ENCODE results near the gene MRPL54.

MRPL54 gene

GRCh38 chr19:3800996-3801395 lies 38.5 kb downstream of the MRPL54 start:
- TF ChIP-seq, protein P1, sequence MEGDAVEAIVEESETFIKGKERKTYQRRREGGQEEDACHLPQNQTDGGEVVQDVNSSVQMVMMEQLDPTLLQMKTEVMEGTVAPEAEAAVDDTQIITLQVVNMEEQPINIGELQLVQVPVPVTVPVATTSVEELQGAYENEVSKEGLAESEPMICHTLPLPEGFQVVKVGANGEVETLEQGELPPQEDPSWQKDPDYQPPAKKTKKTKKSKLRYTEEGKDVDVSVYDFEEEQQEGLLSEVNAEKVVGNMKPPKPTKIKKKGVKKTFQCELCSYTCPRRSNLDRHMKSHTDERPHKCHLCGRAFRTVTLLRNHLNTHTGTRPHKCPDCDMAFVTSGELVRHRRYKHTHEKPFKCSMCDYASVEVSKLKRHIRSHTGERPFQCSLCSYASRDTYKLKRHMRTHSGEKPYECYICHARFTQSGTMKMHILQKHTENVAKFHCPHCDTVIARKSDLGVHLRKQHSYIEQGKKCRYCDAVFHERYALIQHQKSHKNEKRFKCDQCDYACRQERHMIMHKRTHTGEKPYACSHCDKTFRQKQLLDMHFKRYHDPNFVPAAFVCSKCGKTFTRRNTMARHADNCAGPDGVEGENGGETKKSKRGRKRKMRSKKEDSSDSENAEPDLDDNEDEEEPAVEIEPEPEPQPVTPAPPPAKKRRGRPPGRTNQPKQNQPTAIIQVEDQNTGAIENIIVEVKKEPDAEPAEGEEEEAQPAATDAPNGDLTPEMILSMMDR (conservative IDR thresholded peaks at IDR 0.05; ENCODE audit: low read depth) = no peak

DNA sequence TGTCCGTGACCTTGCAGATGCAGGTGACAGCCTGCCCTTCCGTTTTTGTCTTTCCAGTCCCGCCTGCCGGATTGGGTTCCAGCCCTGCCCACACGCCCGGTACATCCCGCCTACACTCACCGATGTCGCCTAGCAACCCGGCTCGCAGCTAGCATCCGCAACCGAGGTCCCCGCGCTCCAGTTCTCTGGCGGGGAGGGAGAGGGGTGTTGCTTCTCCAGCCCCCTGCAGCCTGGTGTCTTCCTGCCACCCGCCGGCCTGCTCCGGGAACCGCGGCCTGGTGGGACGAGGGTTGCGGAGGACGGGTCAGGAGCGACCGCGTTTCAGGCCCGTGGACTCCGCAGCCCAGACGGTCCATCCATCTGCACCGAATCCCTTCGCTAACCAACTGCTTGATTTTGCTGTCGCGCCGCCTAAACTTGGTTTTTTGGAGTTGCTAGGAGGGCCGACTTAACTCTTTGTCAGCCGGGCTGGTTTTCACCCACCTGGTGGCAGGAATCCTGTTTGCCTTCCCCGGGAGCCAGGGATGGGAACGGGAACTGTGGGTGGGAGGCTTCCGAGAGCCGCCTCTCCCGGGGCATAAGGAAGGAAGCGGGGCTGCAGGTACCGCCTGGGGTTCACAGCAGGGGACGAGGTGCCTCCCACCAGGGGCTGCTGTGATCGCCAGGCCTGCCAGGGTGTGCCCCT lies 39.1 kb downstream of the MRPL54 start:
- ChIA-PET CTCF (no interaction called here), POLR2A (ENCODE audit: low non-redundant PET) (no interaction called here)
- TF ChIP-seq, protein P1 (conservative IDR thresholded peaks at IDR 0.05; ENCODE audit: low read depth) = no peak
- DNase-seq (ENCODE audit: low spot score) = peak; percentile 36
- H3K27ac ChIP-seq = no peak overlapping the region

More at GRCh38 chr19:3800996-3801395, 38.5 kb downstream of the MRPL54 start:
- H3K27ac ChIP-seq = no peak overlapping the region
- DNase-seq (ENCODE audit: low spot score) = no peak
- ChIA-PET CTCF (interaction anchor here (0.6 kb wide), 1 partner anchor 9 kb away, joined by 3 read pairs; no protein-coding TSS in a partner anchor), POLR2A (ENCODE audit: low non-redundant PET) (no interaction called here)

GRCh38 chr19:3803114-3803888 lies 40.8 kb downstream of the MRPL54 start:
- DNase-seq (ENCODE audit: low spot score) = no peak
- ChIA-PET CTCF (no interaction called here), POLR2A (ENCODE audit: low non-redundant PET) (no interaction called here)
- no peak overlapping the region for H3K27ac ChIP-seq
- TF ChIP-seq, protein P1 (conservative IDR thresholded peaks at IDR 0.05; ENCODE audit: low read depth) = no peak

GRCh38 chr19:3803986-3804385 lies 41.5 kb downstream of the MRPL54 start:
- H3K27ac ChIP-seq = no peak overlapping the region
- TF ChIP-seq, protein P1 (conservative IDR thresholded peaks at IDR 0.05; ENCODE audit: low read depth) = no peak
- ChIA-PET POLR2A (ENCODE audit: low non-redundant PET) (no interaction called here), CTCF (no interaction called here)
- DNase-seq (ENCODE audit: low spot score) = no peak

GRCh38 chr19:3804429-3804828 lies 41.9 kb downstream of the MRPL54 start:
- POLR2A ChIA-PET (ENCODE audit: low non-redundant PET) = no interaction called here
- no peak for DNase-seq (ENCODE audit: low spot score)
- TF ChIP-seq, protein P1 (conservative IDR thresholded peaks at IDR 0.05; ENCODE audit: low read depth) = no peak
- H3K27ac ChIP-seq = no peak overlapping the region
- CTCF ChIA-PET = no interaction called here

DNA sequence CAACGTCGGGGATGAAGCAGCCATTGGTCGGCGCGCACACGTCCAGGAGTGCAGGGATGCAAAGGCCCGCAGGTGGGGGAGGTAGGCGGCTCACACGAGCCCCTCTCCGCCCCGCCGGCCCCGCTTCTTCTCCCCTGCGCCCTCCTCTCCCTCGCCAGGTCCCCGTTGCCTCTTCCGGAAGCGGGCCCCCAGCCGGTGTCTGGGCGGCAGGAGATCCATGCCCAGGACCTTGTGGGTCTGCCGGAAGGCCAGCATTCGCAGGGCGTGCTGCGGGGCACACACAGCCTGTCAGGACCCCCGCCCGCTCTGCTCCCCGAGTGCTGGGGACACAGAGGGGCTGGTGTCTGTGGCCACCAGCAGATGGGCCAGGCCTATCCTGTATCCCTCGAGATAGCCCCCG lies 43.4 kb downstream of the MRPL54 start:
- no peak for DNase-seq (ENCODE audit: low spot score)
- no peak overlapping the region for H3K27ac ChIP-seq
- TF ChIP-seq, protein P1 (conservative IDR thresholded peaks at IDR 0.05; ENCODE audit: low read depth) = no peak
- CTCF ChIA-PET = interaction anchor here (0.7 kb wide), 1 partner anchor 395 kb away, joined by 4 read pairs; no protein-coding TSS in a partner anchor
- POLR2A ChIA-PET (ENCODE audit: low non-redundant PET) = no interaction called here

Measured in RWPE1 (cell line).